HepG2 (cell line): Measurements from ENCODE around the gene TIGD6. TPM values are rescaled to one million over a fixed set of nuclear protein-coding genes. Genes with fewer than 3 reads are reported as not detected.

ENCODE experiments used
- ATAC-seq: fragments of 200-7000 bp; cut with Tn5 transposase; 3 replicates; pipeline ENCODE4 v1.9.1; 2020; ENCODE audit warnings: mild to moderate bottlenecking, moderate library complexity
- BruUV-seq: library from RNA; stranded (reverse); fragments of 400-500 nt; replicated peaks from 2 replicates; lab custom pipeline; 2021; lab: Mats Ljungman, UMichigan
- CTCF ChIA-PET: fragments of 300-600 bp; formaldehyde crosslinking; extraction: SDS; loops from one replicate; lab custom pipeline; 2021; ENCODE audit warnings: low total read pairs, inconsistent platforms, low intra/inter-chr PET ratio; lab: Yijun Ruan, JAX
- POLR2A ChIA-PET: fragments of 350-600 bp; sonication (Branson Sonifier 250); formaldehyde crosslinking; loops from one replicate; lab custom pipeline; 2020; ENCODE audit warnings: antibody characterized with exemption, inconsistent platforms; lab: Yijun Ruan, JAX
- DNase-seq: peaks from one replicate; pipeline ENCODE4 v3.0.0-alpha.2; 2015; ENCODE audit warnings: low spot score
- FAIRE-seq: peaks from 3 replicates; lab custom pipeline; 2011; peaks lifted over from hg19 to GRCh38; lab: Jason Lieb, UNC
- H2AFZ ChIP-seq: one replicate; pipeline ENCODE4 v1.6.1; 2011; ENCODE audit warnings: low read length, inconsistent platforms
- H3K27ac ChIP-seq: fragments of 300-600 bp; 3 replicates; pipeline ENCODE4 v1.8.0; 2011; ENCODE audit warnings: mixed run types, mild to moderate bottlenecking, mixed read lengths, low read length, inconsistent platforms; ENCODE audit not compliant: insufficient read depth; ENCODE audit errors: extremely low read length
- H3K27me3 ChIP-seq, 2 experiments: fragments of 200-600 bp in 1 of 2; 2 replicates in 1 of 2; 3 replicates in 1 of 2; pipeline versions ENCODE4 v1.6.0 to v1.8.0; 2011; ENCODE audit warnings: low read length in 2 of 2, mild to moderate bottlenecking in 2 of 2, moderate library complexity in 2 of 2, inconsistent platforms in 1 of 2; ENCODE audit not compliant: insufficient read depth in 2 of 2, control insufficient read depth in 1 of 2
- H3K36me3 ChIP-seq, 2 experiments: fragments of 200-600 bp in 1 of 2; replicated peaks in 1 of 2; 2 replicates in 1 of 2; 3 replicates in 1 of 2; pipeline versions ENCODE4 v1.5.1 to v1.8.0; 2011; ENCODE audit warnings: low read length in 2 of 2, inconsistent platforms in 1 of 2; ENCODE audit not compliant: insufficient read depth in 2 of 2, control insufficient read depth in 1 of 2
- H3K4me1 ChIP-seq: 2 replicates; pipeline ENCODE4 v1.5.1; 2012; ENCODE audit warnings: low read length, inconsistent platforms; ENCODE audit not compliant: insufficient read depth
- H3K4me2 ChIP-seq: 2 replicates; pipeline ENCODE4 v1.6.0; 2011; ENCODE audit warnings: low read depth, low read length, inconsistent platforms
- H3K4me3 ChIP-seq, 3 experiments: fragments of 200-600 bp in 1 of 3; sonication (generic), shearing (Covaris generic) in 1 of 3; replicated peaks in 1 of 3; 2 replicates each; pipeline ENCODE4 v1.5.1; 2011 to 2016; ENCODE audit warnings: low read length in 3 of 3, inconsistent platforms in 2 of 3, low read depth in 2 of 3, mild to moderate bottlenecking in 2 of 3, control low read depth in 1 of 3, mixed read lengths in 1 of 3; ENCODE audit not compliant: insufficient read depth in 1 of 3
- H3K79me2 ChIP-seq: one replicate; pipeline ENCODE4 v1.6.1; 2011; ENCODE audit warnings: low read length, inconsistent platforms; ENCODE audit not compliant: insufficient read depth
- H3K9ac ChIP-seq: 2 replicates; pipeline ENCODE4 v1.6.0; 2011; ENCODE audit warnings: mild to moderate bottlenecking, low read depth, low read length, inconsistent platforms; ENCODE audit not compliant: insufficient read depth
- H3K9me3 ChIP-seq: 2 replicates; pipeline ENCODE4 v1.5.1; 2012; ENCODE audit warnings: mild to moderate bottlenecking, low read length
- H4K20me1 ChIP-seq: 2 replicates; pipeline ENCODE4 v1.6.0; 2011; ENCODE audit warnings: inconsistent platforms, mild to moderate bottlenecking, low read length, moderate library complexity; ENCODE audit not compliant: insufficient read depth
- ARHGAP35 ChIP-seq: sonication (generic); formaldehyde crosslinking; IDR thresholded peaks from 2 replicates; pipeline ENCODE4 v1.9.0; 2022; ENCODE audit warnings: mild to moderate bottlenecking, inconsistent platforms, moderate library complexity, missing genetic modification reagents, borderline replicate concordance
- HNRNPLL ChIP-seq: fragments of 200-400 bp; formaldehyde crosslinking; IDR thresholded peaks from 2 replicates; pipeline ENCODE4 v1.6.1; 2017; ENCODE audit warnings: mild to moderate bottlenecking, low read depth, low read length; ENCODE audit not compliant: poor library complexity, severe bottlenecking
- HNRNPUL1 ChIP-seq: fragments of 200-400 bp; formaldehyde crosslinking; IDR thresholded peaks from 2 replicates; pipeline ENCODE4 v1.6.1; 2017; ENCODE audit warnings: low read depth, mild to moderate bottlenecking, low read length, moderate library complexity
- KDM5A ChIP-seq: fragments of 200-600 bp; sonication (generic); IDR thresholded peaks from 2 replicates; pipeline ENCODE4 v1.7.0; 2018; ENCODE audit warnings: antibody characterized with exemption, mild to moderate bottlenecking, low read length, borderline replicate concordance
- LCORL ChIP-seq, 2 experiments: fragments of 450-650 bp in 1 of 2; sonication (generic) in 1 of 2; formaldehyde crosslinking in 1 of 2; IDR thresholded peaks; 2 replicates each; pipeline versions ENCODE4 v1.5.0 to v1.6.1; 2017 to 2020; ENCODE audit warnings: antibody characterized with exemption in 1 of 2, missing genetic modification reagents in 1 of 2
- NFATC3 ChIP-seq: sonication (generic); formaldehyde crosslinking; IDR thresholded peaks from 2 replicates; pipeline ENCODE4 v1.5.1; 2020; ENCODE audit warnings: mild to moderate bottlenecking, missing genetic modification reagents
- RXRA ChIP-seq: sonication (generic); formaldehyde crosslinking; IDR thresholded peaks from 2 replicates; pipeline ENCODE4 v1.5.1; 2020; ENCODE audit warnings: missing genetic modification reagents
- SUZ12 ChIP-seq: fragments of 150-350 bp; IDR thresholded peaks from 2 replicates; pipeline ENCODE4 v1.6.1; 2014; ENCODE audit warnings: low read depth, low read length
- ZNF879 ChIP-seq: sonication (generic); formaldehyde crosslinking; IDR thresholded peaks from 2 replicates; pipeline ENCODE4 v1.8.1; 2023; ENCODE audit warnings: missing genetic modification reagents
- WGBS: methylation state at CpG from one replicate; pipeline ENCODE4 v1.1.6; 2017; ENCODE audit warnings: low lambda C conversion rate; 5-methylcytosine and 5-hydroxymethylcytosine counted together
- in situ Hi-C: cut with HindIII; loops from 2 replicates; pipeline ENCODE4 v1.10.0; 2017; ENCODE audit warnings: low pct_unique_long_range_greater_than_20kb; ENCODE audit not compliant: extremely low pct_ligation_motif_present
- intact Hi-C: fragments of 100-400 bp; cut with micrococcal nuclease; formaldehyde crosslinking; loops from one replicate; pipeline ENCODE4 v1.10.0; 2022; ENCODE audit not compliant: unreplicated experiment
- polyA plus RNA-seq, 8 experiments: library from polyadenylated mRNA; depleted of rRNA in 3 of 8; stranded (reverse) in 7 of 8; unstranded in 1 of 8; fragments of >200 nt; fragmentation: Illumina TruSeq in 4 of 8; extraction: Trizol in 4 of 8; gene quantifications; 2 replicates each; pipeline versions ENCODE4 v1.2.1 to v1.2.3, GENCODE V29; 2011 to 2016; ENCODE audit warnings: low read depth in 4 of 8, missing spikeins in 1 of 8, mixed read lengths in 1 of 8; ENCODE audit not compliant: insufficient read depth in 1 of 8
- total RNA-seq, 5 experiments: library from RNA; depleted of rRNA; stranded (reverse); fragments of >200 nt; fragmentation: Illumina TruSeq; extraction: Trizol; gene quantifications; 2 replicates each; pipeline ENCODE4 v1.2.3, GENCODE V29; 2016; ENCODE audit warnings: low read depth in 1 of 5
- TF ChIP-seq, protein P1 (sequence below): sonication (generic); formaldehyde crosslinking; IDR thresholded peaks from 2 replicates; pipeline ENCODE4 v1.4.0; 2020; ENCODE audit warnings: missing genetic modification reagents
- TF ChIP-seq, protein P2 (sequence below): sonication (generic); formaldehyde crosslinking; conservative IDR thresholded peaks from 2 replicates; pipeline ENCODE4 v1.8.0; 2022; ENCODE audit warnings: missing genetic modification reagents
- TF ChIP-seq, protein P3 (sequence below): sonication (generic); formaldehyde crosslinking; IDR thresholded peaks from 2 replicates; pipeline ENCODE4 v1.4.0; 2020; ENCODE audit warnings: missing genetic modification reagents, borderline replicate concordance

Gene TIGD6
- total and polyA plus RNA-seq, 2 of the 13 experiments (the other 11 are each of a cell fraction or from before 2014, with no cell fraction given) = 2.1 to 2.9 TPM

DNA sequence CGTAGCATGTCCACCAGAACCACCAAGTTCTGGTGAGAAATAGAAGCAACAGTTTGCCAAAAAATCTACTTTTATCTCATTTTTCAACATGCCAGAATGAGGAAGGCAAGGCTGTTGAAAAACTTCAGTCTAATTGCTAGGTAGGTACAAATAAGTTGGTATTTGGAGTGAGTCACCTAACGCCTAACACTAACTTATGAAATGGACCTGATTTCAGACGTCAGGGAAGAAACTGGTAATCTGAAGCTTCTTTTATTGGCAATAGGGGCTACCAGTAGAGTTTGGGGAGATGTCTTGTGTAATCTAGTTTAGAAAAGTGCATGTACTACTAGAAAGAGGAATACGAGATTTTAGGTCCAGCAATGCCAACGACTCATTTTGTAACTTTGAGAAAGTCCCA lies 51.5 kb downstream of the TIGD6 start:
- DNase-seq = no peak
- H3K9me3 ChIP-seq = no peaks in the 10 kb centered on the region
- no peaks in the 10 kb centered on the region for H4K20me1 ChIP-seq
- H3K27ac ChIP-seq = no peak overlapping the region
- intact Hi-C loops (no loop called here), in situ Hi-C loops (no loop called here)
- ChIA-PET CTCF (no interaction called here), POLR2A (no interaction called here)
- no peaks in the 10 kb centered on the region for H3K79me2 ChIP-seq
- WGBS = 26% methylated on average over 5 of the region's 5 CpGs
- peaks cover 2 to 10% of the 10 kb centered on the region in 2 experiments; a peak in 4 of 5 replicates for H3K27me3 ChIP-seq
- H3K9ac ChIP-seq = no peak overlapping the region
- TF ChIP-seq ZNF879 (CRISPR knock-in tag) = no peak
- TF ChIP-seq HNRNPLL = no peak
- no peak for TF ChIP-seq LCORL (IDR thresholded peaks at IDR 0.05)
- no peak for TF ChIP-seq LCORL (CRISPR knock-in tag; IDR thresholded peaks at IDR 0.05)
- no peak for TF ChIP-seq NFATC3 (CRISPR knock-in tag)
- no peak for TF ChIP-seq ARHGAP35 (CRISPR knock-in tag)
- no peak for ATAC-seq
- H3K4me1 ChIP-seq = peaks cover 8% of the 10 kb centered on the region
- H2AFZ ChIP-seq = no peak overlapping the region
- H3K36me3 ChIP-seq = no peaks in the 10 kb centered on the region
- BruUV-seq = no TSS peak
- no peak overlapping the region for H3K4me3 ChIP-seq
- FAIRE-seq = no peak
- no peak overlapping the region for H3K4me2 ChIP-seq

- DNase-seq = no peak
- intact Hi-C loops (no loop called here), in situ Hi-C loops (no loop called here)
- peaks cover 26% of the 10 kb centered on the region for H3K4me1 ChIP-seq
- FAIRE-seq = no peak
- WGBS = 31% methylated on average over 3 of the region's 3 CpGs
- ChIA-PET CTCF (no interaction called here), POLR2A (no interaction called here)
- no peaks in the 10 kb centered on the region for H3K79me2 ChIP-seq
- no TSS peak for BruUV-seq
- peaks cover 2 to 10% of the 10 kb centered on the region in 2 experiments; a peak in 4 of 5 replicates for H3K27me3 ChIP-seq
- H3K9me3 ChIP-seq = no peaks in the 10 kb centered on the region
- no peak overlapping the region for H3K4me2 ChIP-seq
- H3K36me3 ChIP-seq = no peaks in the 10 kb centered on the region
- no peak overlapping the region for H3K4me3 ChIP-seq
- no peak overlapping the region for H3K9ac ChIP-seq
- H3K27ac ChIP-seq = no peak overlapping the region
- no peaks in the 10 kb centered on the region for H4K20me1 ChIP-seq
- no peak for ATAC-seq
- no peak overlapping the region for H2AFZ ChIP-seq
- TF ChIP-seq, protein P1, sequence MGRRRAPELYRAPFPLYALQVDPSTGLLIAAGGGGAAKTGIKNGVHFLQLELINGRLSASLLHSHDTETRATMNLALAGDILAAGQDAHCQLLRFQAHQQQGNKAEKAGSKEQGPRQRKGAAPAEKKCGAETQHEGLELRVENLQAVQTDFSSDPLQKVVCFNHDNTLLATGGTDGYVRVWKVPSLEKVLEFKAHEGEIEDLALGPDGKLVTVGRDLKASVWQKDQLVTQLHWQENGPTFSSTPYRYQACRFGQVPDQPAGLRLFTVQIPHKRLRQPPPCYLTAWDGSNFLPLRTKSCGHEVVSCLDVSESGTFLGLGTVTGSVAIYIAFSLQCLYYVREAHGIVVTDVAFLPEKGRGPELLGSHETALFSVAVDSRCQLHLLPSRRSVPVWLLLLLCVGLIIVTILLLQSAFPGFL = no peak
- TF ChIP-seq RXRA (CRISPR knock-in tag) (no peak), HNRNPUL1 (no peak), SUZ12 (no peak), KDM5A (no peak)
- TF ChIP-seq, protein P2, sequence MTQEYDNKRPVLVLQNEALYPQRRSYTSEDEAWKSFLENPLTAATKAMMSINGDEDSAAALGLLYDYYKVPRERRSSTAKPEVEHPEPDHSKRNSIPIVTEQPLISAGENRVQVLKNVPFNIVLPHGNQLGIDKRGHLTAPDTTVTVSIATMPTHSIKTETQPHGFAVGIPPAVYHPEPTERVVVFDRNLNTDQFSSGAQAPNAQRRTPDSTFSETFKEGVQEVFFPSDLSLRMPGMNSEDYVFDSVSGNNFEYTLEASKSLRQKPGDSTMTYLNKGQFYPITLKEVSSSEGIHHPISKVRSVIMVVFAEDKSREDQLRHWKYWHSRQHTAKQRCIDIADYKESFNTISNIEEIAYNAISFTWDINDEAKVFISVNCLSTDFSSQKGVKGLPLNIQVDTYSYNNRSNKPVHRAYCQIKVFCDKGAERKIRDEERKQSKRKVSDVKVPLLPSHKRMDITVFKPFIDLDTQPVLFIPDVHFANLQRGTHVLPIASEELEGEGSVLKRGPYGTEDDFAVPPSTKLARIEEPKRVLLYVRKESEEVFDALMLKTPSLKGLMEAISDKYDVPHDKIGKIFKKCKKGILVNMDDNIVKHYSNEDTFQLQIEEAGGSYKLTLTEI (CRISPR knock-in tag) = no peak
- TF ChIP-seq, protein P3, sequence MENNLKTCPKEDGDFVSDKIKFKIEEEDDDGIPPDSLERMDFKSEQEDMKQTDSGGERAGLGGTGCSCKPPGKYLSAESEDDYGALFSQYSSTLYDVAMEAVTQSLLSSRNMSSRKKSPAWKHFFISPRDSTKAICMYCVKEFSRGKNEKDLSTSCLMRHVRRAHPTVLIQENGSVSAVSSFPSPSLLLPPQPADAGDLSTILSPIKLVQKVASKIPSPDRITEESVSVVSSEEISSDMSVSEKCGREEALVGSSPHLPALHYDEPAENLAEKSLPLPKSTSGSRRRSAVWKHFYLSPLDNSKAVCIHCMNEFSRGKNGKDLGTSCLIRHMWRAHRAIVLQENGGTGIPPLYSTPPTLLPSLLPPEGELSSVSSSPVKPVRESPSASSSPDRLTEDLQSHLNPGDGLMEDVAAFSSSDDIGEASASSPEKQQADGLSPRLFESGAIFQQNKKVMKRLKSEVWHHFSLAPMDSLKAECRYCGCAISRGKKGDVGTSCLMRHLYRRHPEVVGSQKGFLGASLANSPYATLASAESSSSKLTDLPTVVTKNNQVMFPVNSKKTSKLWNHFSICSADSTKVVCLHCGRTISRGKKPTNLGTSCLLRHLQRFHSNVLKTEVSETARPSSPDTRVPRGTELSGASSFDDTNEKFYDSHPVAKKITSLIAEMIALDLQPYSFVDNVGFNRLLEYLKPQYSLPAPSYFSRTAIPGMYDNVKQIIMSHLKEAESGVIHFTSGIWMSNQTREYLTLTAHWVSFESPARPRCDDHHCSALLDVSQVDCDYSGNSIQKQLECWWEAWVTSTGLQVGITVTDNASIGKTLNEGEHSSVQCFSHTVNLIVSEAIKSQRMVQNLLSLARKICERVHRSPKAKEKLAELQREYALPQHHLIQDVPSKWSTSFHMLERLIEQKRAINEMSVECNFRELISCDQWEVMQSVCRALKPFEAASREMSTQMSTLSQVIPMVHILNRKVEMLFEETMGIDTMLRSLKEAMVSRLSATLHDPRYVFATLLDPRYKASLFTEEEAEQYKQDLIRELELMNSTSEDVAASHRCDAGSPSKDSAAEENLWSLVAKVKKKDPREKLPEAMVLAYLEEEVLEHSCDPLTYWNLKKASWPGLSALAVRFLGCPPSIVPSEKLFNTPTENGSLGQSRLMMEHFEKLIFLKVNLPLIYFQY = no peak
Observed at GRCh38 chr5:149946118-149946517, 54.3 kb downstream of the TIGD6 start.
